Left forelimb (tissue), 1 donor: Measurements from ENCODE around the gene LILRB3.
"Not testable (repeated sequence)": the region's sequence is repeated elsewhere in the genome, so short reads cannot be mapped to it uniquely, and the experiment has no call there.

Source experiments
- DNase-seq: peaks from one replicate; pipeline ENCODE4 v3.0.0-alpha.2; 2018; ENCODE audit warnings: low spot score

The LILRB3 gene

DNA sequence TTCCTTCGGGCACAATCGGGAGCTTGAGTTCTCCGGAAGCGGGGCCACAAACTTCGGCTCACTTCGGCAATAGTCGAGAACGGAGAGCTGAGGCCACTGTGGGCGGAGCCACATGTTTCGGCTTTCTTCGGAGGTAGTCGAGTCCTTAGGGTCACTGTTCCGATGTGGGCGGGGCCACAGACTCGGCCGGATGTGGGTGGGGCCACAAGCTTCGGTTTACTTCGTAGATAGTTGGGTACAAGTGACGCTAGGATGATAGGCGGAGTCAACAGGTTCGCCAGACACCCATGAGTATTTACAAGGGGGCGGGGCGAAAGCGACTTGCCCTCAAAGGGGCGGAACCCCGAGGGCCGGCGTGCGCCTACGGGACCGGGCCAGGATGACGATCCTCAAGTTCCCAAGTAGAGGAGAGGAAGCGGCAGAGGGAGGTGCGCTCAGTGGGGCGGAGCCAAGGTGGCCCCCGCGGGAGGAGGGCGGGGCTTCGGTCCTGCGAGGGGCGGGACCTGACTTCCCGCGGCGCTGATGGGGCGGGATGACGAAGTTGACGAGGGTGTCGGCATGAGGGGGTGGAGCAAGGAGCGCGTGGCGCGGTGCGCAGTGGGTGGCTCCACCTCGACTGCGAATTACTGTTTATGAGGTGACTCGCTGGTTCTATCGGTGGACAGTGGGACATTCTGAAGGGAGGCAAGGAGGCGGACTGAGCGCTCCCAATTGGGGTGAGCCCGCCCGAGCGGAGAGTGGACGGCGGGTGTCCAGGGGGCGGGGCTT is 32.9 kb downstream of the LILRB3 start:
- peak; percentile 99 for DNase-seq

GRCh38 chr19:54189145-54189734 is 33.6 kb downstream of the LILRB3 start, which contains the start of gene MBOAT7:
MBOAT7 (minus strand) TSS chr19:54189580; CDS start chr19:54188508, 1,072 bp downstream.
- no peak for DNase-seq

- DNase-seq: no peak
Observed at GRCh38 chr19:54188215-54188871, 34.5 kb downstream of the LILRB3 start.

- no peak for DNase-seq
Observed at GRCh38 chr19:54186934-54187381, 35.8 kb downstream of the LILRB3 start.

GRCh38 chr19:54186351-54186750 is 36.5 kb downstream of the LILRB3 start:
- DNase-seq: no peak

- DNase-seq: peak; percentile 45
Observed at GRCh38 chr19:54183431-54183830, 39.4 kb downstream of the LILRB3 start.

DNA sequence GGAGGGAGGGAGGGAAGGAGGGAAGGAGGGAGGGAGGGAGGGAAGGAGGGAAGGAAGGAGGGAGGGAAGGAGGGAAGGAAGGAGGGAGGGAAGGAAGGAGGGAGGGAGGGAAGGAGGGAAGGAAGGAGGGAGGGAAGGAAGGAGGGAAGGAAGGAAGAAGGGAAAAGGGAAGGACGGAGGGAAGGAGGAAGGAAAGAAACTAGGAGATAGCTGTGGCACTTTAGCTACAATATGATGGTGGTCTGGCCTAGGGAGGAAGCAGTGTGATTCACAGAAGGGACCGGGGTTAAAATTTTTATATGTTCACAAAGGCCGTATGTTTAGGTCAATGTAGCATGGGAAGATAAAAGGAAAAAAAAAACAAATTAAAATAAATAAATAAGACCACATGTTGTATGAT is 40.9 kb downstream of the LILRB3 start:
- not testable (repeated sequence) for DNase-seq

GRCh38 chr19:54180691-54181091 is 42.1 kb downstream of the LILRB3 start:
- no peak for DNase-seq

DNA sequence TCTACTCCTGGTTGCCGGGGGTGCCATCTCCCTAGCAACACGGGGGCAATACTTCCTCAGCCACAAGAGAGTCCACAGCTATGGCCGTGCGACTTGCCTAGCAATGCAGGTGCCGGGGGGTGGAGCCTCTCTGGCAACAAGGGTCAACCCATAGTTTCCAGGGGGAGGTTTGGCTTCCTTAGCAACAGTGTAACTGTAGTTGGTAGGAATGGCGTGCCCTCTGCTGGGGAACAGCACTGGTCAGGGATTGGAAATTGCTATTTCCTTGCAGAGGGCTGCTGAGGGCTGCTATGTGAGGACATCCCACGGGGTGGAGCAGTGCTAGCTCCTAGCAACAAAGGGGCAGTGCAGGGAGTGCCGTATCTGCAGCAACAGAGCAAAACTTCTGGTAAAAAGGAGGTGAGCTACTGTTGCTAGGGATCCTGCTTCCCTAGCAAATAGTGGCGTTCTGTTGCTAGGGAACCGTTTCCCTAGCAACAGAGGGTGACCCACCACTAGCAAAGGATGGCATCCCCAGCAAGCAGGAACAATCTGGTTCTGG is 42.8 kb downstream of the LILRB3 start:
- DNase-seq: peak; percentile 65

- no peak for DNase-seq
Observed at GRCh38 chr19:54179262-54179852, 43.5 kb downstream of the LILRB3 start.

- DNase-seq: peak; percentile 64
Observed at GRCh38 chr19:54178581-54179261, 44.1 kb downstream of the LILRB3 start.

DNA sequence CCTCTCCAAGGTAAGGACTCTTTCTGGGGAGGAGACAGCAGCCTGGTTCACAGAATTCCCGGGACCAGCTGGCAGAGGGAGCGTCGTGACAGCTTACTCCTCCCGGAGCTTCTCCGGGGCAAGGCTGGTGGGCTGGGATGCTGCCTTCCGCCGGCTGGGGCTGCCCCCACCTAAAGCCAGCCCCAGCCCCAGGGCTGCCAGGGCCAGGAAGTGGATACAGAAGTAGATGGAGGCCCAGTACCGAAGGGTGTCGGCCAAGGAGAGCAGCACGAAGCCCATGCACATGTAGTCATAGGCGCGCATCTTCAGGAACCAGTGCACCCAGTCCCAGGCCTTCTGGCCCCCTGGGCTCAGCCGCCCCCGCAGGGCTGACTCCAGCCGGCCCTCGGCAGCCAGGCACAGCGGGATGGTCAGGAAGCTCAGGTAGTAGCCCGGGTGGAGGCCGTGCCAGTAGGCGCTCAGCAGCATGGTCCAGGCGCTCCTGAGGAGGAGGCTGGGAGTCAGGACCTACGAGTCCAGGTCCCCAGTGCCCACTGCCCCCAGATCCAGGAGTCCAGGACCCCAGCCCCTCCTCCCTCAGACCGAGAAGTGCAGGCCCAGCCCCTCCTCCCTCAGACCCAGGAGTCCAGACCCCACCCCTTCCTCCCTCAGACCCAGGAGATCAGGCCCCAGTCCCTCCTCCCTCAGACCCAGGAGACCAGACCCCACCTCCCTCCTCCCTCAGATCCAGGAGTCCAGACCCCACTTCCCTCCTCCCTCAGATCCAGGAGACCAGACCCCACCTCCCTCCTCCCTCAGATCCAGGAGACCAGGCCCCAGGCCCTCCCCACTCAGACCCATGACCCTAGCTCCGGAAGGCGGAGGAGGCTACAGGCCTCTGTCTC is 48.6 kb downstream of the LILRB3 start:
- DNase-seq: no peak

GRCh38 chr19:54173359-54173699 is 49.5 kb downstream of the LILRB3 start:
- DNase-seq: no peak

DNA sequence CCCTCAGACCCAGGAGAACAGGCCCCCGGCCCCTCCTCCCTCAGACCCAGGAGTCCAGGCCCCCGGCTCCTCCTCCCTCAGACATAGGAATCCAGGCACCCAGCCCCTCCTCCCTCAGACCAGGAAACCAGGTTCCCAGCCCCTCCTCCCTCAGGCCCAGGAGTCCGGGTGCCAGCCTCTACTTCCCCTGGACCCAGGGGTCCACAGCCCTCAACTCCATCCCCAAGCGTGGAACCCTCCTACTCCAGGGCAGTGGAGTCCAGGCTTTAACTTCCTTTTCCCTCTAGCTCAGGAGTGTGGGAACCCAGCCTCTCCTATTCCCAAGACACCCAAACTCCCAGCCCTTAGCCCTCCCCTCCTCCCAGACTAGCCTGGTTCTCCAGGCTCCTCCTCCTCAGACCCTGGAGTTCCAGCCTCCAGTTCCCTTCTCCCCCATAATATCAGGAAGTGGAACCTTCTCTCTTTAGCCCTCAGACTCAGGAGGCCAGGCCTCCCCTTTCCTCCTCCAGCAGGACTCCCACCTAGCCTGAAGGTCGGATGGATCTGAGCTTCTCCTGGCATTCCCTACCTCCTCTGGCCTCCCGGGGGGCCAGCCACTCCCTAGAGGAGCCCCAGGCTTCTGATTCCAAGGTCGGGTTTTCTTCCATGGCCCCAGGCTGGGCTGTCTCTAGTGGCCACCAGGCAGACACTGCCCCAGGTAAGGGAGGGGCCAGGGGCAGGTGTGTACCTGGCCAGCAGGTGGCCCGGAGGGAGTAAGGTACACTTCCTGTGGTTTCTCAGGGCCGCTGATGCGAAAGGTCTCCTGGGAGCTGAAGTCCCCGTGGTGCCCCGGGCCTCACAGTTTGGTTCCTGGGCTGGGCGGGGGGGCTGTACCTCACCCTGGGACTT is 50.1 kb downstream of the LILRB3 start, which contains the start of gene TMC4:
TSS of gene TMC4 (minus strand) at position 690 of the 888 bp plus-strand sequence. CDS start at position 647, 43 bp downstream.
- no peak for DNase-seq

DNA sequence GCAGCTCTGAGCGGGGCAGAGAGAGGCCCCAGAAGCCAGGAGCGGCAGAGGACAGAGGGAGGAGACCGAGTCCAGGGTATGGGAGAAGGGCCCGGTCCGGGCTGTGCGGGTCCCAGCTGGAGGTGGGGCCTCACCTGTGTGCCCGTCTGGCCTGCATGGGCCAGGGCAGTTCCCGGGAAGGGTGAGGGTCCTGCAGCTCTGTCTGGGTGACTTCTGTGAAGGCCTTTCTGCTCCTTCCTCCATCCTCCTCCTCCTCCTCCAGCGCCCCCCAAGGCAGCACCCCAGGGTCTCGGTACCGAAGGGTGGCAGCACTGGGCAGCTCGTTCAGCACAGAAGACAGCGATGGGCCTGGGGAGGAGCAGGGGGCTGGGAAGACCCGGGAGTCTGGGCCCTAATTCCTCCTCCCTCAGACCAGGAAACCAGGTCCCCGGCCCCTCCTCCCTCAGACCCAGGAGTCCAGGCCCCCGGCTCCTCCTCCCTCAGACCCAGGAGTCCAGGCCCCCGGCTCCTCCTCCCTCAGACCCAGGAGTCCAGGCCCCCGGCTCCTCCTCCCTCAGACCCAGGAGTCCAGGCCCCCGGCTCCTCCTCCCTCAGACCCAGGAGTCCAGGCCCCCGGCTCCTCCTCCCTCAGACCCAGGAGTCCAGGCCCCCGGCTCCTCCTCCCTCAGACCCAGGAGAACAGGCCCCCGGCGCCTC is 50.9 kb downstream of the LILRB3 start:
- DNase-seq: not testable (repeated sequence)

- DNase-seq: no peak
Observed at GRCh38 chr19:54169149-54169740, 53.6 kb downstream of the LILRB3 start.

- peak; percentile 95 for DNase-seq
Observed at GRCh38 chr19:54168174-54168917, 54.5 kb downstream of the LILRB3 start.
